ENCODE measurements around the gene UBE2D2.
A peak's percentile ranks its signal among the peaks of the same experiment; 100 is the strongest.

UBE2D2 gene

DNA sequence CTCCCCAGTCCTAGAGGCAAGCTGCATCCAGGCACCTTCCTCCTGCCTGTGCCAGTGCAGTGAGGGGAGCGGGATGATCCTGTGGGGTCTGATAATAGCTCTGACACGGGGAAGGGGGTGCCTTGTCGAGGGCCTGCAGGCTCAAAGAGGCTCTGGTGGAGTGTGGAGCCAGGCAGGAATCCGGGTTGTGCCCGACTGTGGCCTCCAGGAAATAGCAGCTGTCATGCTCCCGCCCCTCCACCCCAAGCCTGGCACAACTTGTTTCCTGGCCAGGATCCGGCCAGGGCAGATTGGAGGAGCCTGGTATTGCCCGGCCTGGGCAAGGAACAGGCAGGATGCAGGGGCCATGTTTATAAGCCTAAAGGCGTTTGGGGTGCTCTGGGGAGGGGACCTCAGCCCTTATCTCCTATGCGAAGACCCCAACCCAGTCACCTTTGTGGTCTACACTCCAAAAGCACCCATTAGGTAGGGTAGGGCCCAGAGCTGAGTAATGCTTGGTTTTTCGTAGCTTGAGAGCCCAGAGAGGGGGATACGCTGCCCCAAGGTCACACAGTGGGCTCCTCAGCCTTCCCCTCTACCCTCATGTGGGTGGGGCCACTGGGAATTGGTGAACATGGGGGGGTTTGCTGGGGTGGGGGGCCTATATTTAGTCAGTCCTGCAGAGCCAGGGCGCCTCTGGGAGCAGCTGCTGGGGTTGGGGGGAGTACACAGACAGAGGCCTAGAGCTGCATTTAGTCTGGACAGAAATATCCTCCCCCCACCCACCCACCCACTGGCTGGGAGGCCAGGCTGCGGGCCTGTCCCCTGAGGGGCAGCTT lies 99.2 kb downstream of the UBE2D2 start (continued):
- TF ChIP-seq TOX (CRISPR knock-in tag; IDR thresholded peaks at IDR 0.05; ENCODE audit: borderline replicate concordance) (no peak), SNAI2 (CRISPR knock-in tag; IDR thresholded peaks at IDR 0.05) (no peak), ZNF70 (CRISPR knock-in tag; IDR thresholded peaks at IDR 0.05) (no peak)

DNA sequence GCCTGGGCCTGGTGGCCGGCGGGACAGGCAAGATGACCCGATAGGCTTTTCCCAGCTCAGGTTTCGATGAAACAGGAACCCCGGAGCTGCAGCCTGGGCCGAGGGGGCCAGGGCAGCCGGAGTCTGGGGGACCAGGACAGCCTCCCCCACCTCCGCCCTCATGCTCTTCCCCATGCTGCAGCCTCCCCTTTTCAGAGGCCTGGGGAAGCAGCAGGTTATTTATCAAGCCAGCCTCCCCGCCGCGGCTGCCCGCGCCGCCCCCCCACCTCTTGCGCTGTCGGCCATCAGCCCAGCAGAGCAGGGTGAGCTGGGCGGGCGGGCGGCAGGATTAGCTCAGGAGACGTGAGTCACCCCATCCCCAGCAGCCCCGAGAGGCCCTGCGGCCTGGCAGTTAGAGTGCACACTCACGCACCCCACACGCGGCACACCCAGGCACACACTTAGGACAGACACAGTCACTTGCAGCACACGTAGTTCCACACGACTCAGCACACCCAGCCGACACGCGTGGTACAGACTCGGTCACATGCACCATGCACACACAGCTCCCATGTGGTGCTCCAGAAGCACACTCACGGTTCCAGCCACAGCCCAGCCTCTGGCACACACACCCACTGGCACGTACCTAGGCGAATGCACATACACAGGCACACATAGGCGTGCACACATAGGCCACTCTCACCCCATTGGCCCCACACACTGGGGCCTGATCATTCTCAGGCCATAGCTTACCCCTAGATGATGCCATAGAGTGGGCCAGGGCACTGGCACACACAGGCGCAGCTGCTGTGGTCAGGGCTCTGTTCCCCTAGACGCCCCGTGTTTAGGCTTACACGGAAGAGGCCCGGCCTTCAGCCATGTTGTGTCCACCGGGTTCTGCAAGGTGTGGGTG lies 100.0 kb downstream of the UBE2D2 start:
- TF ChIP-seq ZFP3 (CRISPR knock-in tag; IDR thresholded peaks at IDR 0.05) (no peak), ESRRG (CRISPR knock-in tag; IDR thresholded peaks at IDR 0.05) (no peak), ZNF70 (CRISPR knock-in tag; IDR thresholded peaks at IDR 0.05) (no peak), TOX (CRISPR knock-in tag; IDR thresholded peaks at IDR 0.05; ENCODE audit: borderline replicate concordance) (no peak), ISL1 (CRISPR knock-in tag; IDR thresholded peaks at IDR 0.05) (no peak), PPARA (CRISPR knock-in tag; IDR thresholded peaks at IDR 0.05; ENCODE audit: borderline replicate concordance) (no peak)
- TF ChIP-seq, protein P1, sequence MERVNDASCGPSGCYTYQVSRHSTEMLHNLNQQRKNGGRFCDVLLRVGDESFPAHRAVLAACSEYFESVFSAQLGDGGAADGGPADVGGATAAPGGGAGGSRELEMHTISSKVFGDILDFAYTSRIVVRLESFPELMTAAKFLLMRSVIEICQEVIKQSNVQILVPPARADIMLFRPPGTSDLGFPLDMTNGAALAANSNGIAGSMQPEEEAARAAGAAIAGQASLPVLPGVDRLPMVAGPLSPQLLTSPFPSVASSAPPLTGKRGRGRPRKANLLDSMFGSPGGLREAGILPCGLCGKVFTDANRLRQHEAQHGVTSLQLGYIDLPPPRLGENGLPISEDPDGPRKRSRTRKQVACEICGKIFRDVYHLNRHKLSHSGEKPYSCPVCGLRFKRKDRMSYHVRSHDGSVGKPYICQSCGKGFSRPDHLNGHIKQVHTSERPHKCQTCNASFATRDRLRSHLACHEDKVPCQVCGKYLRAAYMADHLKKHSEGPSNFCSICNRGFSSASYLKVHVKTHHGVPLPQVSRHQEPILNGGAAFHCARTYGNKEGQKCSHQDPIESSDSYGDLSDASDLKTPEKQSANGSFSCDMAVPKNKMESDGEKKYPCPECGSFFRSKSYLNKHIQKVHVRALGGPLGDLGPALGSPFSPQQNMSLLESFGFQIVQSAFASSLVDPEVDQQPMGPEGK (CRISPR knock-in tag; IDR thresholded peaks at IDR 0.05; ENCODE audit: borderline replicate concordance): peak; percentile 74; the same call in 1 of the 2 replicates
- TF ChIP-seq, protein P2, sequence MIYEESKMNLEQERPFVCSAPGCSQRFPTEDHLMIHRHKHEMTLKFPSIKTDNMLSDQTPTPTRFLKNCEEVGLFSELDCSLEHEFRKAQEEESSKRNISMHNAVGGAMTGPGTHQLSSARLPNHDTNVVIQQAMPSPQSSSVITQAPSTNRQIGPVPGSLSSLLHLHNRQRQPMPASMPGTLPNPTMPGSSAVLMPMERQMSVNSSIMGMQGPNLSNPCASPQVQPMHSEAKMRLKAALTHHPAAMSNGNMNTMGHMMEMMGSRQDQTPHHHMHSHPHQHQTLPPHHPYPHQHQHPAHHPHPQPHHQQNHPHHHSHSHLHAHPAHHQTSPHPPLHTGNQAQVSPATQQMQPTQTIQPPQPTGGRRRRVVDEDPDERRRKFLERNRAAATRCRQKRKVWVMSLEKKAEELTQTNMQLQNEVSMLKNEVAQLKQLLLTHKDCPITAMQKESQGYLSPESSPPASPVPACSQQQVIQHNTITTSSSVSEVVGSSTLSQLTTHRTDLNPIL (CRISPR knock-in tag; IDR thresholded peaks at IDR 0.05; ENCODE audit: low read depth): no peak
- ATAC-seq: peak; percentile 73

DNA sequence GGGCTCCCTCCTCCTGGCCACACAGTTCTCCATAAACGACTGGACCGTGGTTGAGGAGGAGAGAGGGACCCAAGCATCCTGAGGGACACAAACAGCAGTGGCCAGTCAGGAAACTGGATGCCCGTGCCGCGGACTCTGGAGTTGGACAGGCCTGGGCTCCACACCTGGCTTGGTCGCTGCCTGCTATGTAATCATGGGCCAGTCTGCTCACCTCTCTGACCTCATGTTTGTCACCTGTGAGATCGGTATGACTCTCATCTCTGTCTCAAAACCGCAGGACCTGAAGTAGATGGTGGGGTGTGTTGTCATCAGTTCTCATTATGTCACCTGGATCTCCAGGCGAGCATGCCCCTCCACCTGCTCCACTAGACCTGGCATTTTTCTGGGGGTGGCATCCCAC lies 101.5 kb downstream of the UBE2D2 start:
- no peak for ATAC-seq
- no peak for TF ChIP-seq PPARA (CRISPR knock-in tag; IDR thresholded peaks at IDR 0.05; ENCODE audit: borderline replicate concordance)
- no peak for TF ChIP-seq CSDC2 (CRISPR knock-in tag; IDR thresholded peaks at IDR 0.05)
- TF ChIP-seq GLIS3 (CRISPR knock-in tag; IDR thresholded peaks at IDR 0.05): no peak
- no peak for TF ChIP-seq RARB (CRISPR knock-in tag; IDR thresholded peaks at IDR 0.05)
- TF ChIP-seq, protein P3, sequence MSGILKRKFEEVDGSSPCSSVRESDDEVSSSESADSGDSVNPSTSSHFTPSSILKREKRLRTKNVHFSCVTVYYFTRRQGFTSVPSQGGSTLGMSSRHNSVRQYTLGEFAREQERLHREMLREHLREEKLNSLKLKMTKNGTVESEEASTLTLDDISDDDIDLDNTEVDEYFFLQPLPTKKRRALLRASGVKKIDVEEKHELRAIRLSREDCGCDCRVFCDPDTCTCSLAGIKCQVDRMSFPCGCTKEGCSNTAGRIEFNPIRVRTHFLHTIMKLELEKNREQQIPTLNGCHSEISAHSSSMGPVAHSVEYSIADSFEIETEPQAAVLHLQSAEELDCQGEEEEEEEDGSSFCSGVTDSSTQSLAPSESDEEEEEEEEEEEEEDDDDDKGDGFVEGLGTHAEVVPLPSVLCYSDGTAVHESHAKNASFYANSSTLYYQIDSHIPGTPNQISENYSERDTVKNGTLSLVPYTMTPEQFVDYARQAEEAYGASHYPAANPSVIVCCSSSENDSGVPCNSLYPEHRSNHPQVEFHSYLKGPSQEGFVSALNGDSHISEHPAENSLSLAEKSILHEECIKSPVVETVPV (CRISPR knock-in tag; IDR thresholded peaks at IDR 0.05): no peak
- TF ChIP-seq, protein P1 (CRISPR knock-in tag; IDR thresholded peaks at IDR 0.05; ENCODE audit: borderline replicate concordance): no peak
- TF ChIP-seq ESRRG (CRISPR knock-in tag; IDR thresholded peaks at IDR 0.05): no peak
- no peak for TF ChIP-seq BACH2 (CRISPR knock-in tag; IDR thresholded peaks at IDR 0.05; ENCODE audit: borderline replicate concordance)
- TF ChIP-seq TOX (CRISPR knock-in tag; IDR thresholded peaks at IDR 0.05; ENCODE audit: borderline replicate concordance): no peak
- TF ChIP-seq ZFP30 (CRISPR knock-in tag; IDR thresholded peaks at IDR 0.05): no peak
- TF ChIP-seq, protein P4, sequence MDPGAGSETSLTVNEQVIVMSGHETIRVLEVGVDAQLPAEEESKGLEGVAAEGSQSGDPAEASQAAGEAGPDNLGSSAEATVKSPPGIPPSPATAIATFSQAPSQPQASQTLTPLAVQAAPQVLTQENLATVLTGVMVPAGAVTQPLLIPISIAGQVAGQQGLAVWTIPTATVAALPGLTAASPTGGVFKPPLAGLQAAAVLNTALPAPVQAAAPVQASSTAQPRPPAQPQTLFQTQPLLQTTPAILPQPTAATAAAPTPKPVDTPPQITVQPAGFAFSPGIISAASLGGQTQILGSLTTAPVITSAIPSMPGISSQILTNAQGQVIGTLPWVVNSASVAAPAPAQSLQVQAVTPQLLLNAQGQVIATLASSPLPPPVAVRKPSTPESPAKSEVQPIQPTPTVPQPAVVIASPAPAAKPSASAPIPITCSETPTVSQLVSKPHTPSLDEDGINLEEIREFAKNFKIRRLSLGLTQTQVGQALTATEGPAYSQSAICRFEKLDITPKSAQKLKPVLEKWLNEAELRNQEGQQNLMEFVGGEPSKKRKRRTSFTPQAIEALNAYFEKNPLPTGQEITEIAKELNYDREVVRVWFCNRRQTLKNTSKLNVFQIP (CRISPR knock-in tag; IDR thresholded peaks at IDR 0.05; ENCODE audit: borderline replicate concordance, low read depth): no peak
- no peak for TF ChIP-seq ZNF70 (CRISPR knock-in tag; IDR thresholded peaks at IDR 0.05)
- TF ChIP-seq, protein P2 (CRISPR knock-in tag; IDR thresholded peaks at IDR 0.05; ENCODE audit: low read depth): no peak
- TF ChIP-seq ZFP3 (CRISPR knock-in tag; IDR thresholded peaks at IDR 0.05): no peak
- no peak for TF ChIP-seq ZNF565 (CRISPR knock-in tag; conservative IDR thresholded peaks at IDR 0.05; ENCODE audit: low read depth)
- no peak for TF ChIP-seq ISL1 (CRISPR knock-in tag; IDR thresholded peaks at IDR 0.05)

All from SK-N-SH treated with all-trans-retinoic acid at 6 μM for 48 hours (cell line).